ENCODE data around the gene SVEP1.

DNA sequence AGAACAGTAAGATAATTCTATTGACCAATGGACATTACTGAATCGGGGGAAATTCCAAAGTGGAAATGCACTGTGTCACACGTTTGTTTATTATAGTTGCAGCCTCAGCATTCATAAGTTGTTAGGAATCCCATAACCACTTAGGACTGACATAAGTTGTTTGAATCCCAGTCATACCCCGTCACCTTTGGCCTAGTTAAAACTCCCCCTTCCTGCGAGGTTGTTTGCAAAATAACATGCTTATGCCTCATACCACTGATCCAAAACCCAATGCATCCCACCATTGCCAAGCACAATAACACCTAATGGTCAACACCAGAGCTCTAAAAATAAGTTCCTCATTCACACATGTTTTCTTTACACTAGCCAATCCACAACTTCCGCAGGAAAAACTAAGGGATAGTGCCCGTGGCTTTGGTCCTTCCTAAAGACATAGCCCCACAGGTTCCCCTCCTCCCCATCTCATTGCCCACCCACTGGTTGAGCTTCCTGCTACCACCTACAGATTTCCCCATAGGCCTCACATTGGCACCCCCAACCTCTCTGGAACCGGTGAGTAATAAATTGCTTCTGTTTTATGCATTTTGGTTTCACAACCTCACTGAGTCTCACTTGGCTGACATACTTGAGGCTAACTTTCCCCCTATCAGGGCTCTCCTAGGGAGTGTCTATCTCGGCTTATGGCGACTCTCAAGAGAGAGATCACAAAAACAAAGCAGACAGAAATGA, 46.7 kb upstream of the SVEP1 start:
- TF ChIP-seq EZH2 (IDR thresholded peaks at IDR 0.05) (no peak), POLR2AphosphoS5 (IDR thresholded peaks at IDR 0.05; ENCODE audit: borderline replicate concordance, low read depth, low read length) (no peak)
